Measurements from ENCODE around the gene PARP2. TPM values are rescaled to one million over a fixed set of nuclear protein-coding genes. Genes with fewer than 3 reads are reported as not detected.

The PARP2 gene
- total and polyA plus RNA-seq, 9 of the 15 experiments (the other 6 are each of a cell fraction or from before 2014, with no cell fraction given) = 19.7 to 50.5 (median 29.9) TPM

DNA sequence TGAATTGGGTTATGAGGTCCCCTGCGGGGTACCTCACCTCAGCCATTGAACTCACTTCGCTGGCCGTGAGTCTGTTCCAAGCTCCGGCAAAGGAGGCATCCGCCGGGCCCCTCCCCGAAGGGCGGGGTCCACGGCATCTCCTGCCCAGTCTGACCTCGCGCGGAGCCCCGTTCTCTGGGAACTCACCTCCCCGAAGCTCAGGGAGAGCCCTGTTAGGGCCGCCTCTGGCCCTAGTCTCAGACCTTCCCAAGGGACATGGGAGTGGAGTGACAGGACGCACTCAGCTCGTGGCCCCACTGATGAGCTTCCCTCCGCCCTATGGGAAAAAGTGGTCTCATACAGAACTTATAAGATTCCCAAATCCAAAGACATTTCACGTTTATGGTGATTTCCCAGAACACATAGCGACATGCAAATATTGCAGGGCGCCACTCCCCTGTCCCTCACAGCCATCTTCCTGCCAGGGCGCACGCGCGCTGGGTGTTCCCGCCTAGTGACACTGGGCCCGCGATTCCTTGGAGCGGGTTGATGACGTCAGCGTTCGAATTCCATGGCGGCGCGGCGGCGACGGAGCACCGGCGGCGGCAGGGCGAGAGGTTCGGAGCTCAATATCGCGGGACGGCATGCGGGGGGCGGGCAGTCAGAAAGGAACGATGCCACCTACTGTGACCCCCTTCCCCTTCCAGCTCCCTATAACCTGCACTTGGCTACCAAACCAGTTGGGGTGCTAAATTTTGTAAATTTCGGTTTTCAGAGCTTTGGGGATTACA lies at the start of gene PARP2 (continued):
- peak; percentile 28; the same call in 1 of the 2 replicates for TF ChIP-seq ILF3 (IDR thresholded peaks at IDR 0.05; ENCODE audit: borderline replicate concordance)
- TF ChIP-seq KHSRP (IDR thresholded peaks at IDR 0.05) = peak; percentile 44; the same call in 1 of the 2 replicates
- TF ChIP-seq RBBP5 (IDR thresholded peaks at IDR 0.05; ENCODE audit: borderline replicate concordance, insufficient read depth, low read length, poor library complexity, severe bottlenecking) = peak; percentile 61
- peak; percentile 49; the same call in 1 of the 2 replicates for TF ChIP-seq KLF1 (tag; IDR thresholded peaks at IDR 0.05)
- TF ChIP-seq, protein P1, sequence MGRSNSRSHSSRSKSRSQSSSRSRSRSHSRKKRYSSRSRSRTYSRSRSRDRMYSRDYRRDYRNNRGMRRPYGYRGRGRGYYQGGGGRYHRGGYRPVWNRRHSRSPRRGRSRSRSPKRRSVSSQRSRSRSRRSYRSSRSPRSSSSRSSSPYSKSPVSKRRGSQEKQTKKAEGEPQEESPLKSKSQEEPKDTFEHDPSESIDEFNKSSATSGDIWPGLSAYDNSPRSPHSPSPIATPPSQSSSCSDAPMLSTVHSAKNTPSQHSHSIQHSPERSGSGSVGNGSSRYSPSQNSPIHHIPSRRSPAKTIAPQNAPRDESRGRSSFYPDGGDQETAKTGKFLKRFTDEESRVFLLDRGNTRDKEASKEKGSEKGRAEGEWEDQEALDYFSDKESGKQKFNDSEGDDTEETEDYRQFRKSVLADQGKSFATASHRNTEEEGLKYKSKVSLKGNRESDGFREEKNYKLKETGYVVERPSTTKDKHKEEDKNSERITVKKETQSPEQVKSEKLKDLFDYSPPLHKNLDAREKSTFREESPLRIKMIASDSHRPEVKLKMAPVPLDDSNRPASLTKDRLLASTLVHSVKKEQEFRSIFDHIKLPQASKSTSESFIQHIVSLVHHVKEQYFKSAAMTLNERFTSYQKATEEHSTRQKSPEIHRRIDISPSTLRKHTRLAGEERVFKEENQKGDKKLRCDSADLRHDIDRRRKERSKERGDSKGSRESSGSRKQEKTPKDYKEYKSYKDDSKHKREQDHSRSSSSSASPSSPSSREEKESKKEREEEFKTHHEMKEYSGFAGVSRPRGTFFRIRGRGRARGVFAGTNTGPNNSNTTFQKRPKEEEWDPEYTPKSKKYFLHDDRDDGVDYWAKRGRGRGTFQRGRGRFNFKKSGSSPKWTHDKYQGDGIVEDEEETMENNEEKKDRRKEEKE (IDR thresholded peaks at IDR 0.05; ENCODE audit: borderline replicate concordance in 1 of 2, control insufficient read depth in 1 of 2, low read depth in 2 of 2, low read length in 1 of 2) = peak in 1 of 2 experiments; percentile 92; a peak in 1 of 4 replicates
- peak; percentile 59; the same call in 1 of the 2 replicates for TF ChIP-seq ETV5 (CRISPR knock-in tag; IDR thresholded peaks at IDR 0.05; ENCODE audit: low read depth)
- TF ChIP-seq, protein P2, sequence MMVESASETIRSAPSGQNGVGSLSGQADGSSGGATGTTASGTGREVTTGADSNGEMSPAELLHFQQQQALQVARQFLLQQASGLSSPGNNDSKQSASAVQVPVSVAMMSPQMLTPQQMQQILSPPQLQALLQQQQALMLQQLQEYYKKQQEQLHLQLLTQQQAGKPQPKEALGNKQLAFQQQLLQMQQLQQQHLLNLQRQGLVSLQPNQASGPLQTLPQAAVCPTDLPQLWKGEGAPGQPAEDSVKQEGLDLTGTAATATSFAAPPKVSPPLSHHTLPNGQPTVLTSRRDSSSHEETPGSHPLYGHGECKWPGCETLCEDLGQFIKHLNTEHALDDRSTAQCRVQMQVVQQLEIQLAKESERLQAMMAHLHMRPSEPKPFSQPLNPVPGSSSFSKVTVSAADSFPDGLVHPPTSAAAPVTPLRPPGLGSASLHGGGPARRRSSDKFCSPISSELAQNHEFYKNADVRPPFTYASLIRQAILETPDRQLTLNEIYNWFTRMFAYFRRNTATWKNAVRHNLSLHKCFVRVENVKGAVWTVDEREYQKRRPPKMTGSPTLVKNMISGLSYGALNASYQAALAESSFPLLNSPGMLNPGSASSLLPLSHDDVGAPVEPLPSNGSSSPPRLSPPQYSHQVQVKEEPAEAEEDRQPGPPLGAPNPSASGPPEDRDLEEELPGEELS (CRISPR knock-in tag; IDR thresholded peaks at IDR 0.05; ENCODE audit: borderline replicate concordance) = no peak
- peak; percentile 85 for TF ChIP-seq POLR2G (IDR thresholded peaks at IDR 0.05; ENCODE audit: low read depth, low read length)
- TF ChIP-seq GTF2F1 (IDR thresholded peaks at IDR 0.05; ENCODE audit: low read depth, low read length) = peak; percentile 92
- TF ChIP-seq BDP1 (IDR thresholded peaks at IDR 0.05; ENCODE audit: insufficient read depth, insufficient read length) = peak; percentile 41
- peak; percentile 63; the same call in 1 of the 2 replicates for TF ChIP-seq MYC (IDR thresholded peaks at IDR 0.05; ENCODE audit: low read depth, low read length)
- TF ChIP-seq MYC (CRISPR knock-in tag; IDR thresholded peaks at IDR 0.05; ENCODE audit: borderline replicate concordance, low read depth) = no peak
- TF ChIP-seq HDAC1 (IDR thresholded peaks at IDR 0.05) = peak in 1 of 2 experiments; percentile 45; a peak in 1 of 4 replicates

All from K562 (cell line).